C4-2B (cell line): ENCODE data around the gene CAMK1D.
"Not testable (repeated sequence)": the region's sequence is repeated elsewhere in the genome, so short reads cannot be mapped to it uniquely, and the experiment has no call there.

Experiments
- H3K27ac ChIP-seq: fragments of 450-650 bp; 2 replicates; pipeline ENCODE4 v1.5.1; 2017
- CTCF ChIP-seq: fragments of 450-650 bp; conservative IDR thresholded peaks from 2 replicates; pipeline ENCODE4 v1.5.1; 2017; ENCODE audit warnings: mild to moderate bottlenecking
- ZFX ChIP-seq: fragments of 450-650 bp; IDR thresholded peaks from 2 replicates; pipeline ENCODE4 v1.6.1; 2017

CAMK1D gene

GRCh38 chr10:12333380-12334185, 15.8 kb upstream of the CAMK1D start:
- no peak for TF ChIP-seq CTCF
- no peak for TF ChIP-seq ZFX
- no peak overlapping the region for H3K27ac ChIP-seq

GRCh38 chr10:12334186-12334530, 15.2 kb upstream of the CAMK1D start:
- TF ChIP-seq ZFX: no peak
- no peak for TF ChIP-seq CTCF
- H3K27ac ChIP-seq: no peak overlapping the region

- H3K27ac ChIP-seq: not testable (repeated sequence)
Measured at GRCh38 chr10:12335169-12335568, 14.2 kb upstream of the CAMK1D start.

GRCh38 chr10:12337453-12338372, 11.6 kb upstream of the CAMK1D start:
- H3K27ac ChIP-seq: no peak overlapping the region
- no peak for TF ChIP-seq CTCF
- no peak for TF ChIP-seq ZFX

GRCh38 chr10:12338981-12339380, 10.4 kb upstream of the CAMK1D start:
- H3K27ac ChIP-seq: no peak overlapping the region
- no peak for TF ChIP-seq ZFX
- no peak for TF ChIP-seq CTCF

GRCh38 chr10:12340371-12340770, 9.0 kb upstream of the CAMK1D start:
- no peak overlapping the region for H3K27ac ChIP-seq
- TF ChIP-seq CTCF: no peak
- TF ChIP-seq ZFX: no peak

GRCh38 chr10:12340937-12341336, 8.4 kb upstream of the CAMK1D start:
- H3K27ac ChIP-seq: no peak overlapping the region
- TF ChIP-seq ZFX (no peak), CTCF (no peak)
